Islet precursor cell (in vitro differentiated cells): ENCODE measurements around the gene MUL1.
"Not testable (repeated sequence)": the region's sequence is repeated elsewhere in the genome, so short reads cannot be mapped to it uniquely, and the experiment has no call there.

Experiments used
- DNase-seq: peaks from one replicate; pipeline ENCODE4 v3.0.0-alpha.2; 2018

The MUL1 gene

DNA sequence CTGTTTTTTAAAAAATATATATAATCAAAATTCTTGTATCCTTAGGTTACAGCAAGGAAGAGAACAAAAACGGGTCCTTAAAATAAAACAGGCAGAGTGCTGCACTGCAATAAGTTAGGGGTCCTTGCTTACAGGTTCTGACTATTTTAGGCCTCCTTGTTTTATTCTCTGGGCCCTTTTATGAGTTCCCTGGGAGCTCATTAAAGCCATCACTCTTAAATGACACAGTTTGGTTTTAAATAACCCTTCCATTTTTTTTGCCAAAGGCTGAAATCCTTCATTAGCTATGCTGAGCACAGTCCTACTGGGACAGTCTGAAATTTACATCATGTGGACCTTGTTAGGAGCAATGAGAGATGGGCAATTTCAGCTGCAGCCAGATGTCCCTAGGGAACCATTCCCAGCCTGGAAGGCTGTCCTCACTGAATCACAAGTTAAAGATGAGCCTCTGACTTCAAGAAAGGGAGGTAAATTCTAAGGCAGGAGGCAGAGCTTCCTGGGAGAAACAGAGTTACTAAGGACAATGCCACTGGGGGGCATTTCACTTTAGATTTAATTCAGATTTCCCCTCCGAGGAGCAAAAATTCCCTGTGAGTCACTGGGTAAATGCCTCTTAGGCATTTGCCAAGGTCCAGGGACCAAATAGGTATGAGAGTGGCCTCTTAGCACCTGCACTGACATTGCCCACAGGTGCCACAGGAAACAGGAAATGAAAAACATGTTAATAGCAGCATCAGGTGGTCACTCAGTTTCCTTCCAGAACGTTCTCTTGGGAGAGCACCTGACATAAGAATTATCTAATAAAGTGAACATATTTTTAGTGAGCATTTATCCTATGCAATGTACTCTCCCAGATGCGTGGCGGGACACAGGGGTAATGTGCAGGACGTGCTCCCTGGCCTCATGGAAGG, 3.8 kb upstream of the MUL1 start:
- no peak for DNase-seq

DNA sequence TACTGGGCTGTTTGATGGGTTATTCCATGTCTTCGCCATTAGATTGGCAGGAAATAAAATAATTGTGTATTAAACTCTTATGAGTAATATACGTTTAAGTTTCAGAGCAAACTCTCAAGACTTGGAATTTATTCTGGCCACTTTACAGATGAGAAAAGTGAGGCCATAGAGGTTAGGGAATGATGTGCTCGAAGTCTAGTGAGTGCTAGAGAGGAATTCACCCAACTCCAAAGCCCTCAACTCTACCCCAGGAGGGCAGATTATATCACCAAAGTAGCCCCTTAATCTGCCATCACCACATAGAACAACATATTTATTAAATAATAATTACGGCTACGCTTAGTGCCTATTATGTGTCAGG, 440 bp upstream of the MUL1 start:
- DNase-seq: no peak

DNA sequence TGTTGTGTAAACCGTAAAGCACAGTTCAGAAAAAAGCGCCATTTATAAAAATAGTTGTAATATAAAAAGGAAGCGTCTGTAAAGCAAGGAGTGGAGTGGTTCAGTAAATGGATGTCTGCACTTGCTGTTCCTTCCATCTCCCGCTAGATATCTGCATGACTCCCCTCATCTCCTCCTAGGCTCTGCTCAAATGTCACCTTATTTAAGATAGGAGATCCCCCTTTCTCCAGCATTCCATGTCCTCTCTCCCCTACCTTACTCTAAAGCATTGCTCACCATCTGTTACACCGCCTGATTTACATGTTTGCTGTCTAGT, 745 bp downstream of the MUL1 start:
- no peak for DNase-seq

DNA sequence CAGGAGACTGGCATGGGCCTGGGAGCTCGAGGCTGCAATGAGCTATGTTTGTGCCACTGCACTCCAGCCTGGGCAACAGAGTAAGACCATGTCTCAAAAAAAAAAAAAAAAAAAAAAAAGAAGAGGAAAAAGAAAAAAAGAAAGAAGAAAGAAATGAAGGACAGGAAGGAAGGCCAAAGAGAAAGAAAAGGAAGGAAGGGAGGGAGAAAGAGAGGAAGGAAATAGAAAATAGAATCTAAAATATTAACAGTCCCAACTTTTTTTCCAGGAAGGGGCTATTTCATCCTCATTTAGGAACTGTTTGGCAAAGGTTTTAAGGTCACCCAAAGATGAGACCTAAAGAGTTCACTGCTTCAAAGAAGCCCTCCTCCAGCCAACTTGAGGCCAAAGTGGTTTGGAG, 2.5 kb downstream of the MUL1 start:
- no peak for DNase-seq

DNA sequence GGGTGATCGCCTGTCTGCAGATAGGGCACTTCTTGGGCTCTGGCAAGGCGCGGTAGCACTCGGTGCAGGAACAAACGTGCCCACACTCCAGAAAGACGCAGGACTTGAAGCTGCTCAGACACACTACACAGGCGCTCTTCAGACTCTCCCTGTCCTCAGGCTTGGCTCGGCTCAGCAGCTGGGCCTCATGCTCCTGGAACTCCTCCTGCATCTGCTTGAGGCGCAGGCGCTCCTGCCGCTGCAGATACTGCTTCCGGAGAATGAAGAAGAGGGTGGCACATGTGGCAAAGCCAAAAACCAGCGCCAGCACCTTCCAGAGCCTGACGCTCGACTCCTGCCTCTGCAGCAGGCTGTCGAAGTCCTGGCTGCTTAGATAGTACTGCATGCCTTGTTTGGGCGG, 7.2 kb downstream of the MUL1 start:
- no peak for DNase-seq

DNA sequence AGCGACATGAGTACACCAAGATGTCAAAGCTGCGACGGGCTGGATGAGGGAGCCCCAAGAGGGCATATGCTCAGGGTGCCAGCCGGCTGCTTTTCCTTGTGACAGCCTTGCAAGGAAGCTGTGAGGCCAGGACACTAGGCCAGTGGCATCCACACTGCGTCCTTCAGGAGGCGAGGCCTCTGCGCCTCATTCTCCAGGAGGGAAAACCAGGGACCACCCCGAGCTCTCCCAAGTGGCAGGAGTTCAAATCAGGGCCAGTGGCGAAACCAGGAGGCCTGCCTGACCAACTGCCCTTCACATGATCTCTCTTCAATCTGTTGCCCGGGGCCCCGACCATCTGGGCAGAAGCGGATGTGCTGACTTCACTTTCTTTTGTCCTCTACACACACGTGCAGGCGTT, 8.2 kb downstream of the MUL1 start:
- no peak for DNase-seq

DNA sequence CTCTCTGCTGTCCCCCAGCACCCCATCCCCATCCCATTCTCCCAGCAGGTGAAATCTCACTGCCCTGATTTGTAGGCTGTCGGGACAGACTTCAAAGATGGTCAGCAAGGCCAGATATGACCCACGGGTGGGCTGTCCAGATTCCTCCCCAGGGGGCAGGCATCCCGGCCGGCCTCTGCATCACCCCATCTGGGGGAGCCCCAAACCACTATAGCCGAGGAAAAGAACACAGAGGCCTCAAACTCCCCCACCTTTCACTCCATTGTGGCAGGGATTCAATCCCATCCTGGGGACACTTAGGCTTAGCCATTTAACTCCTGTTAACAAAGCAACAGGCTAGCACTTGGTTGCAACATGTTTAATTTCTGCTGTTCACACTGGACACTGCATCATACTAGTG, 8.8 kb downstream of the MUL1 start:
- DNase-seq: no peak

DNA sequence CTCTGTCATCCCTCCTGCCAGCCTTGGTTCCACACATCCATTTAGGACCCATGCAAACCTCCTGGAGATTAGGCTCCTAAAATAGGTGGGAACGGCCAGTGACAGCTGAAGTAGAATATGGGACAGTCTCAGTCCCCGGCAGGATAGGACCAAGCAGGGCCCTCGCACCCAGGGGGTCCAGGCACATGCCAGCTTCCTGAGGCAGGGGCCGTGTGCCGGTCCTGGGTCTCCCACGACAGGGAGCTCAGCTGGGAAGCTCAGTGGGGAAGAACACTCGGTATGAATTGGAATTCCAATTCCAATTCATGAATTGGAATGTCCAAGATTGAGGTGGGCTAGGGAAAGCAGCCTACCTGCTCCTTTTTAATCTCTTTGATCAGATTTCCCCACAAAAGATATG, 9.8 kb downstream of the MUL1 start:
- DNase-seq: no peak

DNA sequence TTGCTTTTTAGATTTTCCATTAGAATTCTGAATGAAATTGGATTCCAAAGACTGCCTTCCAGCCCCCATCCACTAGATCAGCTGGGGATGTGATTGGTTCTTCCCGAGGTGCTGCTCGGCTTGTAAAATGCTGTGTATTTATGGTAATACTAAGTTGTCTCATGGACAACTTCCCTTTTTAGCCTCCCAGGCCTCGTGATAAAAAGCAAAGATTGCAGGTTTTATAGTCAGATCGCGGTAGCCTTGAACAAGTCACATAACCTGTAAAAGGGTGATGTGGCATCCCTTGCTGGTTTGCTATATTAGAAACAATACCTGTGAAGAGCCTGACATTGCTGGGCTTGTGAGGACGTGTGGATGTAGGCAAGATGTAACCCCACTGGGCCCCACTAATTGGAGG, 10.4 kb downstream of the MUL1 start:
- DNase-seq: no peak

DNA sequence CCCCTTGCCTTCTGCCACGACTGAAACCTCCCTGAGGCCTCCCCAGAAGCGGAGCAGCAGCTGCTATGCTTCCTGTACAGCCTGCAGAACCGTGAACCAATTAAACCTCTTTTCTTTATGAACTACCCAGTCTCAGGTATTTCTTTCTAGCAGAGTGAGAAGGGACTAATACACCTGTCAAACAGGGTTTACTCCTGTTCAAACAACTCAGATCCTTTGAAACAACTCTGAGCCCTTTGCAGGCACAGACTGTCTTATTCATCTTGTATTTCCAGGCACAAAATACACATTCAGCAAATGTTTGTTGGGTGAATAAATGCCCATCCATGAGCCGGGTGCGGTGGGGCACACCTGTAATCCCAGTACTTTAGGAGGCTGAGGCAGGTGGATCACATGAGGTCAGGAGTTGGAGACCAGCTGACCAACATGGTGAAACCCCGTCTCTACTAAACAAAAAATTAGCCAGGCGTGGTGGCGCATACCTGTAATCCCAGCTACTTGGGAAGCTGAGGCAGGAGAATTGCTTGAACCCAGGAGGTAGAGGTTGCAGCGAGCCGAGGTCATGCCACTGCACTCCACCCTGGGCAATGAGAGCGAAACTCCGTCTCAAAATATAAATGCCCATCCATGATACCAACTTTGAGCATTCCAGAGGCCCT, 11.1 kb downstream of the MUL1 start:
- not testable (repeated sequence) for DNase-seq

DNA sequence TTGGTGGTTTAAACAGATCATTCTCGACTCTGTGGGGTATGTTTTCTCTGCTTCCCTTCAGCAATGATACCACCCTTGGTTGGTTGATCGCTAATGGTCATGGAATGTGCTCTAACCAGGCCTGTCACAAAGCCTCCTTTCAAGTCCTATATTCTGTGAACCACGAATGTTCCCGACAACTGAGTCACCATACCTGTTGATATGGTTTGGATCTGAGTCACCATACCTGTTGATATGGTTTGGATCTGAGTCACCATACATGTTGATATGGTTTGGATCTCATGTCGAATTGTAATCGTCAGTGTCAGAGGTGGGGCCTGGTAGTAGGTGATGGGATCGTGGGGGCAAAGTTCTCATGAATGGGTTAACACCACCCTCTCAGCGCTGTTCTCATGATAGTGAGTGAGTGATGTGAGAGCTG, 11.7 kb downstream of the MUL1 start:
- DNase-seq: peak; percentile 90

DNA sequence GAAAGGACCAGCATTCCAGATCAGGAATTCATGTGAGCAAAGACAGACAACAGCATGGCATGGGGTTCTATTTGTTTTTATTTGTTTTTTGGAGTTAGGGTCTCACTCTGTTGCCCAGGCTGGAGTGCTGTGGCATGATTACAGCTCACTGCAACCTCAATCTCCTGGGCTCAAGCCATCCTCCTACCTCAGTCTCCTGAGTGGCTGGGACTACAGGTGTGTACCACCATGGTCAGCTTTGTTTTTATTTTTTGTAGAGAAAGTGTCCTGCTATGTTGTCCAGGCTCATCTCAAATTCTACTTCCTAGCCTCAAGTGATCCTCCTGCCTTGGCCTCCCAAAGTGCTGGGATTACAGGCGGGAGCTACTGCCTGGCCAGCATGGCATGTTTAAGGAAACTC, 12.3 kb downstream of the MUL1 start:
- DNase-seq: no peak

DNA sequence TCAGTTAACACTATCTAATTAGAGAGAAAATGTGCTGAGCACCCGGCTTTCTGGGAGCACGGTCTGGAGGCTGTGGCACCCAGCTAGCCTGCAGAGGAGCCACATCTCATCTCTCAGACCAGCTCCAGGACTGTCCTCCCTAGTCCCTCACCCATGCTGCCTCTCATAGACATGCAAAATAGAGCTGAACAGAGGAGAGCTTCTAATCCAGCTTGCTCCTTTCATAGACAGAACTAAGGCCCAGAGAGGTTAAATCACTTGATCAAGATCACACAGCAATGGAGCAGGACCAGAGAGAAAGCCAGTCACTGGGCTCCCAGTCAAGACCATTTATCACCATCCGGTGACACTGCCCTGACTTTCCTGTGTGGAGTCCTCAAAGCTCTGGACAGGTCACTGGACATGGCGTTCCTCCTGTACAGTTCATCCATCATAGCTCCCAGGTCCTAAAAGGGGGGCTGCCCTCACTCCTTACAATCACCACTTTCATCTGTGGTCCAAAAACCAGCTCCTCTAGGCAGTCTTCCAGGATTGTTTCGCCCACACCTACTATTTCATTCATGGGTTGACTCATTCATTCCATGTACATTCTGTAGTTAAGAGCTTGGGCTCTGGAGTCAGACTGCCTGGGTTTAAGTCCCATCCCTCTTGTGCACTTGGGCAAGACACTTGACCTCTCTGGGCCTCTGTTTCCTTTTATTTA, 13.2 kb downstream of the MUL1 start:
- no peak for DNase-seq

DNA sequence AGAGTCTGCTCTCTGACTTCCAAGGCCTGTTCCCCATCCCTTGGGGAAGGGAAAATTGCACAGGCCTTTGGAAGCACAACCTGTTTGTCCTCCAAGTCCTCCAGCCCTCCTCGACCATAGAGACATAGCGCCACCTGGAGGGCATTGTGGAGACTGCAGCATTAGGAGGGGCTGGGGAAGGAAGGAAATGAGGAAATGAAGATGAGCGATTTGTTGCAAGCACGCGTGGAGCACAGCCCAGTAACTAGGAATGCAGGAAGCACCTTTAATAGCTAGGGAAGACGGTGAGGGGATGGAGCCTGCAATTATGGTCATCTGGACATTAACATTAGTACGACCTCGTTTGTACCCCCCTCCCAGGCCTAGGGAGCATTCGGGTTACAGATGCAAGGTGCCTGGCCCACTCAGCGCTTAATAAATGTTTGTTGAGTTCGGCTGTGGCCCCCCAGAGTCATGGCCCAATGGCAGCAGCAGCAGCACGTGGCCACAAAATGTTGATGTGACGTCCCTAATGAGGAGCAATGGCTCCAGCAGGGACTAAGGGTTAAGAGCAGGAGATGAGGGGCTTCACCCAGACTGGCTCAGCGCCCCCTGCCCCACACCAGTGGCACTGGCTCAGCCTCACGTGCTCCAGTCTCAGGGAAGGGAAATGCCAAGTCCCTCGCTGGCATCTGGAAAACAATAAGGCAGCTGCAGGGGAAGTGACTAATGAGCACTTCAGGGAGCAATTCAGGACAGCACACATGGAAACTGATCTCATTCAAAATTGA, 13.9 kb downstream of the MUL1 start:
- peak; percentile 96 for DNase-seq

DNA sequence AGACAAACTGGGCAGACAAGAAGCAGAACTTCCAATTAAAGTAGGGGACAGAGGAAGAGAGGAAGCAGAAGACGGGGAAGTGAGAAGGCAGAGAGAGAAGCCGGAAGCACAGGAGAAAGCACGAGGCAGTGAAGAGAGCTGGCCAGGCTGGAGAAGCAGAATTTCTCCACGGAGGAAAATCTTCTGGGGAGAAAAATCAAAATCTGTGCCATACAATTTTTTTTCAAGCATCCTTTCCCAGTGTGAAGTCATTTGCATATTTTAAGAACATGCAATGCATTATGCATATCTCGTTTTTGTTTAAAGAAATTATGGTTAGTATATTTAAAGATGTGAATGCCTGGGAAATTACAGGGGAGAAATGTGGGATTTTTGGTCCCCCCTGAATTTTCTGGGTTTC, 14.6 kb downstream of the MUL1 start:
- no peak for DNase-seq

DNA sequence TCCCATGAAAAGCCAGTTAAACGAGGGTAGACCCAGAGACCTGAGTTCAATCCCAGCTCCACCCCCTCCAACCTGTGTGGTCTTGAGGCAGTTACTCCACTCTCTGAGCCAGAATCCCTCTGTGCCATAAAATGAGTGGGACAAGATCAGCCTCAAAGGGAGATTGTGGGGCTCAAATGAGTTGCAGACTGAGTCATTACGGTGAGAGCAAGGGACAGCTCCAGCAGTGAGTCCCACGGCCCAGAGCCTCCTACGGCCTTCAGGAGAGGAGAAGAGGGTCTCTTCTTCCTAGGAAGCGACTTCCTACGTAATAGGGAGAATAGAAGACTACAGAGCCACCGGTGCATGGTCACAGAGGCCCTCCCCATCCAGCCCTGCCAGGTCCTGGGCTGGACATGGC, 15.2 kb downstream of the MUL1 start:
- DNase-seq: no peak

DNA sequence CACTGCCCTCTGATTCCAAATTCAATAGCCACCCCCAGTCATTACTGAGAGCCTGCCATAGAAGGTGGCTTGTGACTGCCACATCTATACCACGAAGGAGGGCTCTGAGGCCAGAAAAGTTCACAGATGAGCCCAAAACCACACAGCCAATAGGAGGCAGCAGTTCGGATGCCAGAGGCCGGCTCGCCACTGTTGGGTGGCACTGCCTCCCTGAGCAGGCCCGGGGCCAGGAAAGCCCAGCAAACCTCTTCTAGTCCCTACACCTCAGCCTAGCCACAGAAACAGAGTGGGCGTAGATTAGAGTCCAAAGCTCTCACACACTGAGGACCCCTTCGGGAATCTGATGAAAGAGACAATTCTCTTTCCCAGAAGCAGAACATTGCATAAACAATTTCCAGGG, 16.1 kb downstream of the MUL1 start:
- DNase-seq: no peak

DNA sequence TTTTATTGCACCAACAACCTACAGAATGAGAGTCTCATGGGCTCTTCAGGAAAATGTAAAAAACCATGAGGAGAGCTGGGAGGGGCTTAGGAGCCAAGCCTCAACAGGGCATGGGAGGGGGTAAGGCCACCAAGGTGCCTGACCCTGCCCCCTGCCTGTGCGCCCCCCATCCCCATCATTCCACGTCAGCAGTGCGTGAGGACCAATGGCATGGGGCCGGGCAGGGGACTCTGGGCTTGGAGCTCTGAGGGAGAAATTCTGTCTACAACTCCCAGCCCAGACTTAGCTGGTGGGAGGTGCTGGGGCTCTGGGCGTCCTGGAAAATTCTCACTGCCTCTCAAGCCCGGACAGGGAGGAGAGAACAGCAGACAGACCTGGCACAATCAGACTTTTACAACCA, 16.8 kb downstream of the MUL1 start:
- DNase-seq: no peak

DNA sequence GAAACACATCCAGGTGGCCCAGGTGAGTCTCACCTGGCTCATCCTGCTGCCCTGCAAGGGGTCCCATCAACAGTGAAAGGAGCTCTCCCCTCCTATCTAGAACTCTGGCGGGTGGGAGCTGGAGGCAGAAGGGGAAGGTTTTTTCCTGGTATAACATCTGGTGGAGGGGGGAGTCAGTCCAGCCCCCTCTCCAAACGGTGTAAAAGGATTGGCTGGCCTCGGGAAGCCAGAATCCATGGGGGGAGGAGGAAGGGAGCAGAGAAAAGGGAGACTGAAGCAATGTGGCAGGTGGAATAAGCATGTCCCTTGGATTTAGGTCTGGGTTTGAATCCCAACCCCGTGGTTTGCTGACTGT, 20.7 kb downstream of the MUL1 start:
- no peak for DNase-seq

DNA sequence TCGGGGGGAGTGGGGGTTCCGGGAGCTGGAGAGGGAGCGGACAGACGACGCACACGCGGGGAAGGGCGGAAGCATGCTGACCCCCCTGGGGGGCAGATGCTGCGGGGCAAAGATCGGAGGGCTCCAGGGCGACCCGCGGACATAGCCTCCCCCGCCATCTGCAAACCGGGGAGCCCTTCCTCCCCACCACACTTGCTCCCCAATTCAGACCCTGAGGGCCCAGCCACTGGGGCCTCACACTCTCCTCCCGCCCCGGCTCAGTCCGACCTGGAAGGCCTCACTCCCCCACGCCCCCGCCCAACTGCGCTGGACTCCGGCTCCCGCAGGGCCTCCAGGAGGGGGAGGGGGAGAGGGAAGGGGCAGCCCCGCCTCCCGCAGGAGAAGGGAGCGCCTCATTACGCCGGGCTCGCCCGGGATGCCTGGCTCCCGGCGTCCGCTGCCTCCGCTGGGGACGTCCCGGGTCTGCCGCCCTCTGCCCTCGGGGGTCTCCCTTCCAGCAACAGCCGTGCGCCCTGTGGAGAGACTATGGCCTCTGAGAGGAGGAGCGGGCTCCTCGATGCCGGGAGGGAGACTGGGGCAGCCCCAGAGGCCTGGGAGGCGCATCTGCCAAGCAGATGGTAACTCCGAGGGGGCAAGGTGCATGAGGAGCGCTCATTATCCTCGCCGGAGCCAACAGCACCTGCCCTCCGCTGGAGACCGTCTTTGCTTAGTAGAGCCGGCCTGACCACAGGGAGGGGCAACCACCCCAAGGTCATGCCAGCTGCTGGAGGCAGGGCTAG, 21.3 kb downstream of the MUL1 start:
- peak; percentile 87 for DNase-seq

DNA sequence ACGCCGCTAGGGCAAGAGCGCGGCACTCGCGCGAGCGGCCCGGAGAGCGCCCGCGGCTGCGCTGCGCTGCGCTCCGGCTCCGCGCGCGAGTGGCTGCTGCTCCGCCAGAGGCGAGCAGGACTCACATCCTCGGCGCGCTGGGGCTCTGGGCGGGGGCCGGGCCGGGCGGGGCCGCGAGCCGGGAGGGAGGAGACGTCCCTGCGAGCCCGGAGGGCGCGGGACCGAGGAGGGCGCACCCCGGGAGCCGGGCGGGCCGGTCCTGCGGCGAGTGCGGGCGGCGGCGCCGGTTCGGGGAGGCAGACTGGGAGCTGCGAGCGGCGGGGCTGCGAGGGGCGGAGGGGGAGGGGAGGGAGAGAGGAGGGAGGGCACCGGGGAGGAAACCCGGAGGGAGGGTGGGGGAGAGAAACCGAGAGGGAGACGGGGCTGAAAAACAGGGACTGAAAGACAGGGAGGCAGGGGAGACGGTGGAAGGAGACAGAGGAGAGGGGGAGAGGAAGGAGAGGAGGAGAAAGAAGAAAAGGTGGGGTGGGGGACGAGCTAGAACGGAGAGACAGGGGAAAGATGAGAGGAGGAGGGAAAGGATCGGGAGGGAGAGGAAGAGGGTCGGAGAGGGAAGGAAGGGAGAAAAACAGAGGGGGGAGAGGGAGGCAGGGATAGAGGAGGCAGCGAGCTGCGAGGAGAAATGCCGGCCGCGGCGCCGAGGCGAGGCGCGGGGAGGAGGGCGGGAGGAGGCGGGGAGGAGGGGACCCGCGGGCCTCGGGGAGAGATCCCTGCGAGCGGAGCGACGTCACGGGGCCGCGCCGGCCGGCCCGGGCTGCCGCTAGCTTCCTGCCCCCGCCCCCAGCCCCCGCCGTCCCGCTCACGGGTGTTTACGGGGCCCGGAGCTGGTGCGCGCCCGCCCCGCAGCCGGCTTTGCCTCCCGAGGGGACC, 22.2 kb downstream of the MUL1 start, which contains the start of gene CAMK2N1:
CAMK2N1 (minus strand) TSS at position 684 of the 930 bp plus-strand sequence. CDS start 831 bp downstream, outside the sequence.
- DNase-seq: peak; percentile 80
